Measurements from ENCODE around the gene FMNL3.

Gene FMNL3

DNA sequence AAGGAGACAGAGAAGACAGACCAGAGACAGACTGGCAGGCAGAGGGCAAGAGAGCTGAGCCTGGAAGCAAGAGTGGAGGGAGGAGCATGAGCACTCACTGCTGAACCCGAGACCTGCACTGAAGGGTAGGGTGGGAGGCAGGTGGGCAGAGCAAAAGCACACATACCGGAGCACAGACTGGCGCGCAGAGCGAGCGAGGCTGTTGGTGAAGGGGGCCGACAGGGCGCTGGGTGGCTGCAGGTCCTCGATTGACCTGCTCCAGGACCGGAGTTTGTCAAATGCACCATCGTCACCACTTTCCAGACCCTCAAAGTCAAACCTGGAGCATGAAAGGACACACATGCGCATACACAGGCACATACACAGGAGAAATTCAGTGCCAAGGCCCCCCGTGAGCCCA is 48.9 kb downstream of the FMNL3 start:
- Histone ChIP-seq H3K36me3 (ENCODE audit: control insufficient read depth, insufficient read depth, low read length) (peaks cover 36% of the 10 kb centered on the region), H3K27me3 (ENCODE audit: control insufficient read depth, insufficient read depth, low read length) (no peaks in the 10 kb centered on the region), H3K4me3 (ENCODE audit: low read depth, low read length) (no peak overlapping the region), H3K4me1 (ENCODE audit: control insufficient read depth, insufficient read depth, low read length) (no peaks in the 10 kb centered on the region), H3K9ac (ENCODE audit: low read depth, low read length) (no peak overlapping the region), H3K9me3 (ENCODE audit: control insufficient read depth, insufficient read depth, low read length) (no peaks in the 10 kb centered on the region)

DNA sequence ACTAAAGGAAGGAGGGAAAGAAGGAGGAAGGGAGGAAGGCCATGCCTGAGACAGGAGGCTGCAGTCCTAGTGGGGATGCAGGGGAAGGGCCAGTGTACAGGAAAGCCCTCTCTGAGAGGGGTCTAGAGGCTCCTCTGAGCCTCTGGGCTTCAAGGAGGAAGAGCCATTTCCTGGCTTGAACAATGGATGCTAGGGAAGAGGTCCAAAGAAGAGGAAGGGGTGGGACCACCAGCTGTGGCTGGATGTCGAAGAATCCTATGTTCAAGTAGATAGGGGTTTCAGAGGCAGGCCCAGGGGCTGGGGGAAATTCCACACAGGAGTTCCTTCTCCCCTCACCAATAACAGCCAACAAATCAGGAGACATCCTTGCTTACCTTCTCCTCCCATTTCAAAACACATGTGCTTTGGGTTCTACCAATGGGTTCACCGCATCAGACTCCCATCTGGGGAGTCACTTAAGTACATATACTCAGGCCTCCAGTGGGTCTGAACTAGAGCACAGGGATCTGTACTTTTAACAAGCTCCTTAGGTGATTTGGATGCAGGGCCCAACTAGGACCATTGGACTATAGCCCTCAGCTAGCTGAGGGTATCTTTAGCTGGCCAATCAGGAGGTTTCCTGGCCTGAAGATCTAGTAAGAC is 51.5 kb downstream of the FMNL3 start:
- H3K4me3 ChIP-seq (ENCODE audit: low read depth, low read length), result no peak overlapping the region
- H3K36me3 ChIP-seq (ENCODE audit: control insufficient read depth, insufficient read depth, low read length), result peaks cover 36% of the 10 kb centered on the region
- H3K27me3 ChIP-seq (ENCODE audit: control insufficient read depth, insufficient read depth, low read length), result no peaks in the 10 kb centered on the region
- no peak overlapping the region for H3K9ac ChIP-seq (ENCODE audit: low read depth, low read length)
- H3K4me1 ChIP-seq (ENCODE audit: control insufficient read depth, insufficient read depth, low read length), result no peaks in the 10 kb centered on the region
- H3K9me3 ChIP-seq (ENCODE audit: control insufficient read depth, insufficient read depth, low read length), result no peaks in the 10 kb centered on the region

DNA sequence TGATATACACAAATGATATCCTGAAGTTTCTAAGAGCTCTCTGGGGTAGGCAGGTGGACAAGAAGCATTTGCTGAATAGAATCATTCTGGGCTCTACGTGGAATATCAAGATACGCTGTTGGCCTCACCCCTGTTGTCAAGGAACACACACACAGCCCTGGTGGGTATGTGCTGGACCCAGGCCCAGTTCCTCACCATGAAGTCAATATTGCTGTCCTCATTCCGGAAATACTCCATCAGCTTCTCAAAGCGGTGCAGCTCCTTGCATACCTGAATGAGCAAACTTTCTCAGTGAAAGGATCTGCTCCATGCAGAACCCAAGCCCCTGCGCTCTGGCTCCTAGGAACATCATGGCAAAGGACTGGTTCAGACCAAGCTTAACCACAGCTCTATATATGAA is 52.5 kb downstream of the FMNL3 start:
- H3K4me3 ChIP-seq (ENCODE audit: low read depth, low read length), result no peak overlapping the region
- no peak overlapping the region for H3K9ac ChIP-seq (ENCODE audit: low read depth, low read length)
- peaks cover 46% of the 10 kb centered on the region for H3K36me3 ChIP-seq (ENCODE audit: control insufficient read depth, insufficient read depth, low read length)
- H3K4me1 ChIP-seq (ENCODE audit: control insufficient read depth, insufficient read depth, low read length), result no peaks in the 10 kb centered on the region
- H3K9me3 ChIP-seq (ENCODE audit: control insufficient read depth, insufficient read depth, low read length), result no peaks in the 10 kb centered on the region
- H3K27me3 ChIP-seq (ENCODE audit: control insufficient read depth, insufficient read depth, low read length), result no peaks in the 10 kb centered on the region

DNA sequence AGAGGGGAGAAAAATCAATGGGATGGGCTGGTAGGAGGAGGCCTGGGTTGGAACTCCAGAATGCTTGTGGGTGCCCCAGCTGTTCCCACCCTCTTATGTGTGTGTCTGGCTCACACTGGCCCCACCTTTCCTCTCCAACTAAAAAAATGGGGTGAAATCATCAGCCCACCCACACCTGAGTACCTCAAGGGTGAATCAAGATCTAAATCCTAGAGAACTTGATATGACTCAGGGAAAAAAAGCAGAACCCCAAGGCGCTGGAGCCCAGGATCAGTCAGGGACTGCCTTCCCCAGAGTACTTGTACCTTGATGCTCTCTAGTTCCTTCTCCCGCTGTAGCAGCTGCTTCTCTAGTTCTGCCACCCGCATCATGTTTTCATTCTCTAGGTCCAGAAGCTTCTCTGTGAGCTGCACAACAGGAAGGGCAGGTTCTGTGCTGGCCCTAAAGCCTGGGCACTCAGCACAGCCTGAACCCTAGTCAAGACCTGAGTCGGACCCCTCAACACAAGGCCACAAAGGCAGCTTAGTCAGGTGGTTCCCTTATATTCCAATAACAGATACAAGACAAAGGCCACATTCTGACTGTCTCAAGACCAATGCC is 54.2 kb downstream of the FMNL3 start:
- Histone ChIP-seq H3K27me3 (ENCODE audit: control insufficient read depth, insufficient read depth, low read length) (no peaks in the 10 kb centered on the region), H3K9me3 (ENCODE audit: control insufficient read depth, insufficient read depth, low read length) (no peaks in the 10 kb centered on the region), H3K9ac (ENCODE audit: low read depth, low read length) (no peak overlapping the region), H3K4me1 (ENCODE audit: control insufficient read depth, insufficient read depth, low read length) (no peaks in the 10 kb centered on the region), H3K36me3 (ENCODE audit: control insufficient read depth, insufficient read depth, low read length) (peaks cover 51% of the 10 kb centered on the region), H3K4me3 (ENCODE audit: low read depth, low read length) (no peak overlapping the region)

DNA sequence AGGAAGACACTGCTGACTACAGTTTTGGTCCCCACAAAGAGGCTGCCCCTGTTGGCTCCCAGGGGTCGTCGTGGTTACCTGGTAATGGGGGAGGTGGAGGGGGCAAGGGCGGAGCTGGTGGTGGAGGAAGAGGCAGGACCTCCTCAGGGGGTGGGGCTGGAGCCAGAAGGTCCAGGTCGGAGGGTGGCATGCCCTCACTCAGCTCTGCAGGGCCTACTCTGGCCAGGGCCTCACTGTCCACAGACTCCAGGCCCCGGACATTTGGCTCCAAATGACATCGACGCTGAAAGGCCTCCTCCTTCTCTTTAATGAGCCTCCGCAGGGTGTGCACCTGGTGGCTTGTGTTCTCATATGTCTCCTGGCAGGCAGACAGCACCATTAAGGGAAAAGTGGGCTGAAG is 55.4 kb downstream of the FMNL3 start:
- no peaks in the 10 kb centered on the region for H3K9me3 ChIP-seq (ENCODE audit: control insufficient read depth, insufficient read depth, low read length)
- H3K4me1 ChIP-seq (ENCODE audit: control insufficient read depth, insufficient read depth, low read length), result no peaks in the 10 kb centered on the region
- peaks cover 46% of the 10 kb centered on the region for H3K36me3 ChIP-seq (ENCODE audit: control insufficient read depth, insufficient read depth, low read length)

DNA sequence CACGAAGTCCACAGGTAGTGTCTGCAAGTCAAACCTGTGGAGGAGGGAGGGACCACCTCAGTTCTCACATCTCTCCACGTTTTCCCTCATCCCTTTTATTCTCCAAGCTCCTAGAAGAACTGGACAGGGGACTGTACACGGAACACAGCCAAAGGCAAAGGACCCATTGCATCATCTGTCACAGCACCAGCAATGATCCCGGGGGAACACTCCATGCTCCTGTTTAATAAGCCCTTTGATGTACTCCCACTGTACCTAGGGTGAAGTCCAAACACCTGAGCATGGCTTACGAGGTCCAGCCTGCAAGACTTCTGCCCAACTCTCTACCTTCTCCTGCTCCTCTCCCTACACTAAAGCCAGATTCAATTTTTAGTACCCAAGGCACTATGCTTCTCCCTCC is 57.3 kb downstream of the FMNL3 start:
- Histone ChIP-seq H3K4me1 (ENCODE audit: control insufficient read depth, insufficient read depth, low read length) (no peaks in the 10 kb centered on the region), H3K4me3 (ENCODE audit: low read depth, low read length) (no peak overlapping the region), H3K36me3 (ENCODE audit: control insufficient read depth, insufficient read depth, low read length) (peaks cover 54% of the 10 kb centered on the region), H3K27me3 (ENCODE audit: control insufficient read depth, insufficient read depth, low read length) (no peaks in the 10 kb centered on the region), H3K9ac (ENCODE audit: low read depth, low read length) (no peak overlapping the region), H3K9me3 (ENCODE audit: control insufficient read depth, insufficient read depth, low read length) (no peaks in the 10 kb centered on the region)

More for the DNA sequence above, 55.4 kb downstream of the FMNL3 start:
- Histone ChIP-seq H3K9ac (ENCODE audit: low read depth, low read length) (no peak overlapping the region), H3K4me3 (ENCODE audit: low read depth, low read length) (no peak overlapping the region), H3K27me3 (ENCODE audit: control insufficient read depth, insufficient read depth, low read length) (no peaks in the 10 kb centered on the region)

DNA sequence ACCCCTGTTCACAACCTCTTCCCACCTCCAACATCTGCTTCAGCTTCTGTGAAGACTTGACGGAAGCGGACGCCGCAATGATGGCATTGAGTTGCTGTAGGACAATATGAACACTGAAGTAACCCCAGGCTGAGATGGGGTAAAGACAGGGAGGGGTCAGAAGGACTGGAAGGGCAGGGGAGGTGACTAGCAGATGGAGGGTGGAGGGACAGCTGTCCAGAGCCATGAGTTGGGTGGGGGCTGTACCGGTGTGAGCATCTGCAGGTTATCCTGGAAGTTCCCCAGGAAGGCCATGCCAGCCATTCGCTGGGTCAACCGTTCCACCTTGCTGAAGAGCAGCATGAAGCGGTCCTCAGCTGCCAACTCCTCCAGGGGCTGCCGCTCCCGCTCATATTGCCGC is 57.8 kb downstream of the FMNL3 start:
- no peak overlapping the region for H3K4me3 ChIP-seq (ENCODE audit: low read depth, low read length)
- peaks cover 52% of the 10 kb centered on the region for H3K36me3 ChIP-seq (ENCODE audit: control insufficient read depth, insufficient read depth, low read length)
- H3K27me3 ChIP-seq (ENCODE audit: control insufficient read depth, insufficient read depth, low read length), result no peaks in the 10 kb centered on the region
- no peaks in the 10 kb centered on the region for H3K4me1 ChIP-seq (ENCODE audit: control insufficient read depth, insufficient read depth, low read length)
- no peaks in the 10 kb centered on the region for H3K9me3 ChIP-seq (ENCODE audit: control insufficient read depth, insufficient read depth, low read length)
- no peak overlapping the region for H3K9ac ChIP-seq (ENCODE audit: low read depth, low read length)

DNA sequence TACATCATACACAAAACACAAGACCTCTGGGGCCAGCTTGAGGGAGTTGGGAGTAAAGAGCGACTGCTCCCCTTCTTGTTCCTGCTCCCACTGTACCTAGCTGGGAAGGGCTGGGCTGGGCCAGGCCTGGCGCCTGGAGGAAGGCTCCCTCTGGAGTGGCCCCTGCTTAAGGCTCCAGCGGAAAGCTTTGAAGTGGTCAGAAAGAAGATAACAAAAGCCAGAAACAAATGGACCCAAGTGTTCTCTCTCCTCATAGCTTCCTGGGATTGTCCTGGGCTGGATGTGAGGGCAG is 58.5 kb downstream of the FMNL3 start:
- H3K27me3 ChIP-seq (ENCODE audit: control insufficient read depth, insufficient read depth, low read length), result no peaks in the 10 kb centered on the region
- no peak overlapping the region for H3K9ac ChIP-seq (ENCODE audit: low read depth, low read length)
- H3K9me3 ChIP-seq (ENCODE audit: control insufficient read depth, insufficient read depth, low read length), result no peaks in the 10 kb centered on the region
- H3K4me3 ChIP-seq (ENCODE audit: low read depth, low read length), result no peak overlapping the region
- no peaks in the 10 kb centered on the region for H3K4me1 ChIP-seq (ENCODE audit: control insufficient read depth, insufficient read depth, low read length)
- peaks cover 57% of the 10 kb centered on the region for H3K36me3 ChIP-seq (ENCODE audit: control insufficient read depth, insufficient read depth, low read length)

DNA sequence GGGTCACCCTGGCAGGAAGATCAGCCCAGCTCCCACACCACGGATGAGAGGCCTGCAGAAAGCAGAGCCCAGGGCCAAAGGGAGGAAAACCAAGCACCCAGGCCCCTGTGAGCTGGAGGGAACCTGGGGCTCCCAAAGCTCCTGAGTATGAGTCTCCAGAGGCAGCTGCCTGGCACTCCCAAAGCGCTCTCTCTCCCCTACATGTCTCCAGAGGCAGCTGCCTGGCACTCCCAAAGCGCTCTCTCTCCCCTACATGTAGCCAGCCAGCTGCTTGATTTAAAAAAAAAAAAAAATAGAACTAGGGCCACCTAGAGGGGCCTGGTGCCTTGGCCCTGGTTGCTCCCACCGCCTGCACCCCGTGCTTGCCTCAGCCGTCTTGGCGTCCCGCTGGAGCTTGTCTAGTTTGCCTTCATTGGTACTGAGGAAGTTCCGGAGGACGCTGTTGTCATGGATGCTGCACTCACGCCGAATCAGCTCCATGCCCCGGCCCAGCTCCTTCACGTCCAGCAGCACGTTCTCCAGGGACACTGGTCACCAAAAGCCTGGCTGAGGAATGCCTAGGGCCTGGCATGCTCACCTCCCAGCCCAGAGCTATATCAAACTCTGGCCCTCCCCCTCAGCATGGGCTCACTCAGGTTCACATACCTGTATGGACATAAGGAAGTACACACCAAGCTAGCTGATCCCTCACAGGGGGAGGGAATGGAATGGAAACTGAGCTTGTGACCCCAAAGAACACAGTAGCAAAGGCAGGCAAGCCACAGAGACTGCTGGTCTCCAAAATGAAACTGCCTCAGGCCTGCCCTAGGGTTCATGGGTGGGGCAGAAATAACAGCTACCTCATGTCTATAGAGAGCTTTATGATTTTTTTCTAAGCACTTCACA is 59.1 kb downstream of the FMNL3 start:
- Histone ChIP-seq H3K4me1 (ENCODE audit: control insufficient read depth, insufficient read depth, low read length) (no peaks in the 10 kb centered on the region), H3K36me3 (ENCODE audit: control insufficient read depth, insufficient read depth, low read length) (peaks cover 55% of the 10 kb centered on the region), H3K4me3 (ENCODE audit: low read depth, low read length) (no peak overlapping the region), H3K9me3 (ENCODE audit: control insufficient read depth, insufficient read depth, low read length) (no peaks in the 10 kb centered on the region), H3K27me3 (ENCODE audit: control insufficient read depth, insufficient read depth, low read length) (no peaks in the 10 kb centered on the region), H3K9ac (ENCODE audit: low read depth, low read length) (no peak overlapping the region)

DNA sequence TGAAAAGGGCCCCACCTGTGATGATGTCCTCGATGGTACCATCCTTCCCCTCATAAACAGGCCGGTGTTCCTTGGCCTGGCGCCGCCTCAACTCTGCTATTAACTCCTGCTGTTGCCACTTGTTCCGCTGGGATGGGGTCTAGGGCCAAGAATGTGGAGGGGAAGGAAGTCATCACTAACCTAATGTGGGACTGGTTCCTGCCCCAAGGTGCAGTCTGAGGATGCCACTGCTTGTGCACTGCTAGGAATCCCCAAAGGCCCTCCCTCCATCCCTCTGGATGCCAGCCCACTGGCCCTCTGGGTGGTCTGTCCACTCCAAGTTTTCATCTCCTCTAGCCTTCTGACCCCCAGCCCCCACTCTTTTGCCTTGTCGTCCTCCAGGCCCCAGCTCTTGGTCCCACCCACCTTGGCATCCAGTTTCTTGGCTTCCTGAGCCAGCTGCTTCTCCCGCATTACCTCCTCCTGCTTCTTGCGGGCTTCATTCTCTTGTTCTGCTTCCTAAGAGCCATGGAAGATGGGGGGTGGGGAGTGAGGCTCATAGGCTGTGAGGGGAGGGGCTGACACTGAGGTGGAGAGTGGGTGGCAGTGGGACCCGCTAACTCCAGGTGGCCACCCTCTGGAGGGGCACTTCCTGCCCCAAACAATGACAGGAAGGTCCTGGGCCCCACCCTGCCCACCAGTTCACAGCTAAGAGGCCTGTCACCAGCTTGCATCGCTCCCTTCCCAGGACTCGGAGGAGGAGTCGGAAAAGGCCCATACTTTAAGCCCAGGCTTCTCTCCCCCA is 60.1 kb downstream of the FMNL3 start:
- no peaks in the 10 kb centered on the region for H3K9me3 ChIP-seq (ENCODE audit: control insufficient read depth, insufficient read depth, low read length)
- no peak overlapping the region for H3K4me3 ChIP-seq (ENCODE audit: low read depth, low read length)
- H3K9ac ChIP-seq (ENCODE audit: low read depth, low read length), result no peak overlapping the region
- H3K27me3 ChIP-seq (ENCODE audit: control insufficient read depth, insufficient read depth, low read length), result no peaks in the 10 kb centered on the region
- no peaks in the 10 kb centered on the region for H3K4me1 ChIP-seq (ENCODE audit: control insufficient read depth, insufficient read depth, low read length)
- H3K36me3 ChIP-seq (ENCODE audit: control insufficient read depth, insufficient read depth, low read length), result peaks cover 65% of the 10 kb centered on the region

DNA sequence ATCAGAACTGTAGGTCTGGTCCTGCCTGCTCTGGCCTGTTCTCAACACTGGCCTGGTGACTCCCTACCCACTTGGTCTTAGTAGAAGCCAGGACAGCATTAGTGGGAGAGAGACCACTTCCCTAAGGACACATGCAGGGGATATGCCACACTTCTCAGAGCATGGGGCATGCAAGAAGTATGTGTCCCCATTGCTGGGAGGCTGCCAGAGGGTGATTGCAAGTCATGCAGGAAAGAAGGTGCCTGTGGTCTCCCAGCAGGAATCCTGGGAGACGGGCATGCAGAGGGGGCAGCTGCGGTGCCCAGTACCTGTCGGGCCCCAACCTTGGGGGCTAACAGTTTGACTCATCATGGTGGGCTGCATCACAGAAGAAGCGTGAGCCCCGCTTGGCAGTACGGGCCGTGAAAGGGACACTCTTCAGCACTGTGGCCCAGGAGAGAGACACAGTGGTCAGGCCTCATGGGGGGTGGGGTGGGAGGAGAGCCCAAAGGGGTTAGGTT is 60.8 kb downstream of the FMNL3 start:
- peaks cover 68% of the 10 kb centered on the region for H3K36me3 ChIP-seq (ENCODE audit: control insufficient read depth, insufficient read depth, low read length)
- H3K9me3 ChIP-seq (ENCODE audit: control insufficient read depth, insufficient read depth, low read length), result no peaks in the 10 kb centered on the region
- H3K4me3 ChIP-seq (ENCODE audit: low read depth, low read length), result no peak overlapping the region
- H3K9ac ChIP-seq (ENCODE audit: low read depth, low read length), result no peak overlapping the region
- no peaks in the 10 kb centered on the region for H3K4me1 ChIP-seq (ENCODE audit: control insufficient read depth, insufficient read depth, low read length)
- no peaks in the 10 kb centered on the region for H3K27me3 ChIP-seq (ENCODE audit: control insufficient read depth, insufficient read depth, low read length)
